MCF 10A (cell line): ENCODE measurements around the gene VTCN1. TPM values are rescaled to one million over a fixed set of nuclear protein-coding genes. Genes with fewer than 3 reads are reported as not detected.
"Not testable (repeated sequence)": the region's sequence is repeated elsewhere in the genome, so short reads cannot be mapped to it uniquely, and the experiment has no call there.

ENCODE experiments used
- Bru-seq: library from RNA; stranded (reverse); fragments of 400-500 nt; gene quantifications from one replicate; lab custom pipeline; 2021; lab: Mats Ljungman, UMichigan
- BruChase-seq, 2 experiments: library from RNA; stranded (reverse); fragments of 400-500 nt; gene quantifications; one replicate each; lab custom pipeline; 2021; lab: Mats Ljungman, UMichigan
- BruUV-seq: library from RNA; stranded (reverse); fragments of 400-500 nt; replicated peaks from 2 replicates; lab custom pipeline; 2021; lab: Mats Ljungman, UMichigan
- CTCF ChIA-PET: fragments of 300-600 bp; sonication (Branson Sonifier 250); formaldehyde crosslinking; extraction: SDS; loops from one replicate; lab custom pipeline; 2021; ENCODE audit warnings: antibody characterized with exemption, inconsistent platforms; lab: Yijun Ruan, JAX
- POLR2A ChIA-PET: fragments of 300-600, 350-650 bp; sonication (Branson Sonifier 250); formaldehyde crosslinking; extraction: SDS; loops from one replicate; lab custom pipeline; 2020; ENCODE audit warnings: antibody characterized with exemption, inconsistent platforms; lab: Yijun Ruan, JAX
- DNase-seq: peaks from one replicate; pipeline ENCODE4 v3.0.0-alpha.2; 2018; ENCODE audit not compliant: unreplicated experiment
- H3K27ac Mint-ChIP-seq: one replicate; pipeline ENCODE4 v1.8.0; 2022; ENCODE audit warnings: mild to moderate bottlenecking, low read depth, mixed read lengths; ENCODE audit not compliant: unreplicated experiment
- H3K27me3 Mint-ChIP-seq: one replicate; pipeline ENCODE4 v1.8.0; 2022; ENCODE audit warnings: mixed read lengths; ENCODE audit not compliant: insufficient read depth, unreplicated experiment
- H3K36me3 Mint-ChIP-seq: one replicate; pipeline ENCODE4 v1.8.0; 2022; ENCODE audit warnings: mild to moderate bottlenecking, moderate library complexity, mixed read lengths; ENCODE audit not compliant: insufficient read depth, unreplicated experiment
- H3K4me1 Mint-ChIP-seq: one replicate; pipeline ENCODE4 v1.8.0; 2022; ENCODE audit warnings: mixed read lengths; ENCODE audit not compliant: insufficient read depth, unreplicated experiment
- H3K4me3 Mint-ChIP-seq: one replicate; pipeline ENCODE4 v1.8.0; 2022; ENCODE audit warnings: mild to moderate bottlenecking, moderate library complexity, mixed read lengths; ENCODE audit not compliant: unreplicated experiment
- H3K9me3 Mint-ChIP-seq: one replicate; pipeline ENCODE4 v1.8.0; 2022; ENCODE audit warnings: mixed read lengths; ENCODE audit not compliant: unreplicated experiment
- CTCF ChIP-seq: fragments of 200-600 bp; IDR thresholded peaks from one replicate; pipeline ENCODE4 v1.8.0; 2022; ENCODE audit warnings: antibody characterized with exemption, mild to moderate bottlenecking; ENCODE audit not compliant: unreplicated experiment
- intact Hi-C: fragments of 100-400 bp; cut with micrococcal nuclease; formaldehyde crosslinking; loops from 2 replicates; pipeline ENCODE4 v1.14.1; 2022
- long read RNA-seq: library from polyadenylated mRNA; stranded (forward); transcript quantifications from one replicate; pipeline ENCODE4 v2.0.0, GENCODE V29; 2022
- total RNA-seq: library from RNA; stranded (reverse); gene quantifications from 2 replicates; pipeline ENCODE4 v1.2.3, GENCODE V29; 2022

Gene VTCN1
- total RNA-seq = not detected in 2 replicates
- percentile 5 among the genes with signal in this experiment for Bru-seq, nascent RNA
- percentile 8 among the genes with signal in this experiment for BruChase-seq, experiment 1, labeled RNA remaining after a 6-hour chase
- BruChase-seq, experiment 2, labeled RNA remaining after a 2-hour chase = percentile 7 among the genes with signal in this experiment
- long read RNA-seq = 0 reads

GRCh38 chr1:117210831-117211261 is at the start of gene VTCN1:
Gene VTCN1 (minus strand): TSS chr1:117210927. CDS start chr1:117210855, 72 bp downstream.
- ChIA-PET POLR2A (interaction anchor here (0.7 to 1.3 kb wide), 7 partner anchors 9 to 146 kb away, joined by 3 to 5 read pairs (median 3); no protein-coding TSS in a partner anchor), CTCF (interaction anchor here (0.9 to 1.6 kb wide), 3 partner anchors 9 to 82 kb away, joined by 3 to 7 read pairs (median 5); no protein-coding TSS in a partner anchor)
- H3K36me3 Mint-ChIP-seq = no peaks in the 10 kb centered on the region
- no peak within 1 kb of the TSS for H3K4me3 Mint-ChIP-seq
- peak; percentile 80 for DNase-seq
- H3K4me1 Mint-ChIP-seq = no peaks in the 10 kb centered on the region
- peak within 1 kb of the TSS; percentile 53 for H3K27ac Mint-ChIP-seq
- TF ChIP-seq CTCF = no peak
- H3K27me3 Mint-ChIP-seq = no peaks in the 10 kb centered on the region
- no TSS peak for BruUV-seq
- intact Hi-C loops = no loop called here
- H3K9me3 Mint-ChIP-seq = no peaks in the 10 kb centered on the region

GRCh38 chr1:117258791-117259190 is 48.1 kb upstream of the VTCN1 start:
- intact Hi-C loops = no loop called here
- no peaks in the 10 kb centered on the region for H3K36me3 Mint-ChIP-seq
- no peak overlapping the region for H3K4me3 Mint-ChIP-seq
- no peaks in the 10 kb centered on the region for H3K27me3 Mint-ChIP-seq
- POLR2A ChIA-PET = no interaction called here
- CTCF ChIA-PET = no interaction called here
- no peak for TF ChIP-seq CTCF
- DNase-seq = no peak
- H3K9me3 Mint-ChIP-seq = no peaks in the 10 kb centered on the region
- no peaks in the 10 kb centered on the region for H3K4me1 Mint-ChIP-seq
- H3K27ac Mint-ChIP-seq = no peak overlapping the region
- BruUV-seq = no TSS peak

- BruUV-seq, H3K27me3 Mint-ChIP-seq, intact Hi-C loops, DNase-seq, H3K4me3 Mint-ChIP-seq, H3K4me1 Mint-ChIP-seq, H3K27ac Mint-ChIP-seq, H3K36me3 Mint-ChIP-seq, H3K9me3 Mint-ChIP-seq, POLR2A ChIA-PET: not testable (repeated sequence)
- CTCF ChIA-PET = interaction anchor here (0.6 kb wide), 1 partner anchor 1106 kb away, joined by 3 read pairs; no protein-coding TSS in a partner anchor
Measured at GRCh38 chr1:117258075-117258474, 47.3 kb upstream of the VTCN1 start.

- H3K9me3 Mint-ChIP-seq = no peaks in the 10 kb centered on the region
- intact Hi-C loops = no loop called here
- H3K4me1 Mint-ChIP-seq = no peaks in the 10 kb centered on the region
- DNase-seq = no peak
- H3K4me3 Mint-ChIP-seq = no peak overlapping the region
- no peak overlapping the region for H3K27ac Mint-ChIP-seq
- no peaks in the 10 kb centered on the region for H3K27me3 Mint-ChIP-seq
- ChIA-PET POLR2A (no interaction called here), CTCF (interaction anchor here (0.6 kb wide), 1 partner anchor 1105 kb away, joined by 3 read pairs; no protein-coding TSS in a partner anchor)
- H3K36me3 Mint-ChIP-seq = no peaks in the 10 kb centered on the region
- TF ChIP-seq CTCF = no peak
- BruUV-seq = no TSS peak
Measured at GRCh38 chr1:117257291-117257690, 46.6 kb upstream of the VTCN1 start.
